GM21423 (cell line): ENCODE results near the gene SOS1.

Experiments used
- ATAC-seq: cut with Tn5 transposase; IDR thresholded peaks from one replicate; pipeline ENCODE4 v1.9.1; 2021; ENCODE audit warnings: mild to moderate bottlenecking, moderate library complexity; ENCODE audit not compliant: unreplicated experiment

Gene SOS1

DNA sequence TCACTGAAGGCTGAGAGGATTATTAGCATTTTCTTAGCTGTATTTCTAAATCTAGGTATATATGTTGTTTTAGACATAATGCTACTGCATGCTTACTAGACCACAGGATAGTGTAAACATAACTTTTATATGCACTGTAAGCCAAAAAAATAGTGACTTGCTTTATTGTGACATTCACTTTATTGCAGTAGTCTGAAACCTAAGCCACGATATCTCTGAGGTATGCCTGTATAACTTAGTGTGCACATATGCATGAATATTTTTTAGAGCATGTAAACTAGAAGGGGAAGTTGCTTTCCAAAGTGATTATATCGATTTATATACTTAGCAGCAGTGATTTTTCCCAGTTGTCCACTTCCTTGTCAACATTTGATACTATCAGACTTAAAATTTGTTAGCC lies 81.8 kb downstream of the SOS1 start:
- ATAC-seq, result no peak

DNA sequence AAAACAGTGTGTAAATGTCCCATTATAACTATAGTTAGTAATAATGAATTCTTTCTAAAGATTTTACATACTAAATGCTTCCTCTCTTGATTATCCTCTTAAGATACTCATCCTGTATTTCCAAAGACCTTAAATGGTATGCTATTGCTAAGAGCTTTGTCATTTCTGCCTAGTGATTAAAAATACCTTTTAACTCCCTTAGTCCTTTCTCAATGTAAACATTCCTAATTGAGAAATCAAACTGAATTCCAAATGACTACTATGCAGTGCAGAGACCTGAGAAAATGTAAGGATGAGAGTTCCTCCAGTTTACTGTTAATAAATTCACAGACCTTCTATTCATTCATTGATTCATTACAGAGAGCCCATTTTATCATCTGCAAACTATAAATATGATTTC lies 86.9 kb downstream of the SOS1 start:
- ATAC-seq, result no peak

DNA sequence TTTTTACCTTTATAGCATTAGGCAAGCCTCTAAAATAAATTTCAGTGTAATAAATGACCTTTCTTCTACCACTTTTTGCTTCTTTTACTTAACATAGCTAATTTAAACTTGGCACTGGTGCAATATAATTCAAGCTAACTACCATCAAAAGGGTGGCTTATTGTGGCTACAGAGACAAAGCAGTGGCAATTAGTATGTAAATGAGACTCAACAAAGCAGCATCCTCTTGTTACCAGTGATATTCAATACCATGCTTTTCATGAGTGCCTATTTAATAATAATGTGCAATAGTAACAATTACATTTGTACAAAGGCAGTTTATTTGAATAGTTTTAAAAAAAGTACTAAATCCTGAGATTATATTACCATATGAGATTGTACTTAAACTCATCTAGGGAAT lies 93.4 kb downstream of the SOS1 start:
- no peak for ATAC-seq

DNA sequence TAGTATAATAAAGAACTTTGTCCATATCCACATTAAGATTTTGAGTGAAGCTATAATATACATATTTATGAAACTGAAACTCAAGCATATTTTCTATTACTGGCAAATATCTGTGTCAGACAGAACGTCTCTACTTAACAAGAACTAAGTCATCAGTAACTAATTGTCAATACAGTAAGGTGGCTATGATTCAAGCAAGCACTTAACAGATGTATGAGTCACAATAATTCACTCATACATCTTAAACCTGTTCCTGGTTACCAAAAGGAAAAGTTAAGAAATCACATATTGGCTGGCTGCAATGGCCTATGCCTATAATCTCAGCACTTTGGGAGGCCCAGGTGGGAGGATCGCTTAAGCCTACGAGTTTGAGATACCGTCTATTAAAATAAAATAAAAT lies 96.0 kb downstream of the SOS1 start:
- ATAC-seq, result no peak

DNA sequence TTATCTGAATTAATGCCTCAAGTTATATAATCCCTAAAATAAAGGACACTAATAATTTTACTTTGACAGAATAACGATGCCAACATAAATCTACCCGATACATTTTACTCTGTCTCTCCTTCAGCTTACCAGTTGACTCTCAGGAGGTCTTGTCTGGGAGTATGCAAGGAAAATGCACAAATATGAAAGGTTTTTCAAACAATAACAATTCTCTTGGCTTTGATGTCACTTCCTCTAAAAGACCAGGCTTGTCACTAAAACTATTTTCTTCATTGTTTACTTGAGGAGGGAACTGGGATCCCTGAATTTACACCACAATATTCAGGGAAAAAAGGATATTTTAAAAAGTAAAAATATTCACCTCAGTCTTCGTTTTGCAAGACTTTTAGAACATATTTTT lies 97.2 kb downstream of the SOS1 start:
- no peak for ATAC-seq

DNA sequence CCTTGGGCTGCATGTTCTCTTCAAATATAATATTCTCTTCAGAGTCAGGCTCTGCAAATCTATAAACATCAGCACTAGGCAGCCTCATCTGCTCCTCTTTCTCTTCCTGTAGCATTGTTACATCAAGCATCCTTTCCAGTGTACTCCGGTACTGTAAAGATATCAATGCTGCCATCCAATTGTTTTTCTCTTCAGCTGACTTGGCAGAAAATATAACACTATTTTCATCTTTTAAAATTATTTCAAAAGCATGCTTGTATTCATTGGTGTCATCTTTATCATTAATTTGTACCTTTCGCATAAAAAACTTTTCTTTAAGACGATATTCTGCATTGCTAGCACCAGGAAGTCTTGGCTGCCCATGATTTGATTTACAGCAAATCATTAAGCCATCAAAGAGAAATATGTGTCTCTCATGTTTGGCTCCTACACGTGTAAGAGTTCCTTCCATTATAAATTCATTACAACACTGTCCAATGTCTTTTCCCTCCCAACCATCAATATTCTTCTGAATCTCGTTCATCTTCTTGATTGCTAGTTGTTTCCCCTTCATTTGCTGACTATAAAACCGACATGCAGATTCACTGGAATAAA lies 98.1 kb downstream of the SOS1 start:
- ATAC-seq, result no peak

DNA sequence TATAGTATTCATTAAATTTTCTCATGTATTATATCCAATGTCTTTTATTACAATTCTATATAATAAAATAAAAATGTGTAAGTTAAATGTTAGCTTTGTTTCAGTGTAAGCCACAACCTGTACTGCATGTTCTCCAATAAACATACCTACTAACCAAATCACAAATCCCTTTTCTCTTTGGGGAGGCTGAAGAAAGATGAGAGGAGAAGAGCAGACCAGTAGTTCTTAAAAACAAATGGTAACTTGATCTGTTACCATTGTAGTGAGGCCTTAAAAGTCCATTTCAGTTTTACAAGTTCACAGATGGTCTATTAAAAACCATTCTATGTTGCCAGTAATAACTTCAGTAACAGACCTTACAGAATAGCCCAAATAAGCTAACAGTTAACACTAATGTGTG lies 100.5 kb downstream of the SOS1 start:
- ATAC-seq, result no peak

DNA sequence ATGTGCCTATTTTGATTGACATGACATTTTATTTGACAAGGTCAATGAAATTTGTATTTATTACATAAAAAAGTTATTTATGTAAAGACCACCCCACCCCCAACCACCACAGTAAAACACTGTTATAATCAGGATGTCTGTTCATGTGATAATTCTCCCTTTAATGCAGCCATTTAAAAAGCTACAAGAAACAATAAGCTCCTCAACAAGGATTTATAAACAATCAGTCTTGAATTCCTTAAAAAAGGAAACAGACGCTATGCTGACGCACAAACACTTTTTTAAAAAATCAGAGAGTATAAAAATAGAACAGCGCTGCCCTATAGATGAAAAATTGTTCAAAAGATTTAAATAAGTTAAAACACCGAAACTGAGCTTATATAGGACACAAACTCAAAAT lies 102.2 kb downstream of the SOS1 start:
- no peak for ATAC-seq

DNA sequence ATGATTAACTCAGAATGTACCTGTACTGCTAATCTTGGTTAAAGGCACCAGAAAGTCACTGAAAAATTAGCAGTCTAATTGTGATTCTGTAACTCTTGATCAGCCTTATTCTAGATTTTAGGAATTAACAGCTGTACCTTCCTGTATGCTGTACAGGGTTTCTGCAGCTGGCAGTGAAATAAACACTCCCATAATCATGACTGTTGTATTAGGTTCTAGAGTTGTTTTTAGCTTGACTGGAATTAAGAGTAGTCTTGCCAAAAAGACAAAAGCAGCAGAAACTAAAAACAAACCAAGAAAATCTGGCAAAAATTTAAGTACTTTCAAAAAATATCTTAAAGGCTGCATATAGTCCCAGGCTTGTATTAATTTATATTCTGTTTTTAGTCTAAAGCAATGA lies 103.5 kb downstream of the SOS1 start:
- no peak for ATAC-seq

DNA sequence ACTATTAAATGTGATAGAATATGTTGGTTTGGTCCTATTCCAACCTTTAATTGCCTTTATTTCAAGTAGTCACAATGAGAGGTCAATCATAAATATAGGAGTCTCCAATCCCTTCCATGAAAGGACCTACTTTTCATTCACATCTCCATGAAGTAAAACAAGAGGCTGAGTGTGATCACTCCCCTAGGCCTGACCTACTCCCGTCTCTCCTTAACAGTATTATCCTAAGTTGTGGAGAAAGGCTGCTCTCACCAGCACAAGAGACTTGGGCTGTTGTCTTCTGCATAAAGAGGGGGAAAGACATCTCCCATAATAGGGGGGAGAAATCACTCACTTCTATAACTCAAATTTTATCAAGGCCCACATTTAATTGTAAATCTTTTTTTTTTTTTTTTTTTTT lies 105.4 kb downstream of the SOS1 start:
- ATAC-seq, result no peak

DNA sequence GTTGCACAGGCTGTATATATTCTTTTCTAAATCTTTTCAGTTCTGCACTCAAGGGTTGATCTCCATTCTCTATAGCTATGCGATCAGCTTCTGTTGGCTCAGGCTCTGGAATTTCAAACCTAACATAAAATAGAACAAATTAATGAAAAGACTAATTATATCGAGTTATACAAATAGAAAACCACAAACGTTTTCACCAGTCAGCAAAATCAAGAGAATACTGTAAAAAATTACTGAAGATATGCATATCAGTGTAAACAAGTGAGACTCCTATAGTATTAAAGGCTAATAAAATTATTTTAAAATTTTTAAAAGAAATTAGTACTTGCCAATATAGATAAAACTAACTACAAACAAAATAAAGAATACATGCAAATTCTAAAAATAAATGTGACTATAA lies 107.0 kb downstream of the SOS1 start:
- ATAC-seq, result no peak

DNA sequence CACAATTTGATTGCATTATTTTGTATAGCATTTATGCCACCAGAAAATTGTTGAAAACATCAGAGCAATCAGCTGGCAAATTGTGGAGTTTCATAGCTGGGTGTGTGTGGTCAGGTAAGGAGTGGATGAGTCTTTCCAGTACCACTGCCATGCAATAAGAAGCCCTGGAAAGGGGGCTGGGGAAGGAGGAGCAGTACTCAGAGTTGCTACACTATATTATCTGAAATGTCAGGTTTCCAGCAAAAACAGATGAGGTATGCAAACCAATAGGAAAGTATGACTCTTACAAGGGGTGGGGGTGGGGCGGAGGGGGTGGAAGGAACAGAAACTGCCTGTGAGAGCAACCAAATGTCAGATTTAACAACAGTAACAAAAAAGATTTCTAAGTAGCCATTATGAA lies 112.2 kb downstream of the SOS1 start:
- no peak for ATAC-seq

DNA sequence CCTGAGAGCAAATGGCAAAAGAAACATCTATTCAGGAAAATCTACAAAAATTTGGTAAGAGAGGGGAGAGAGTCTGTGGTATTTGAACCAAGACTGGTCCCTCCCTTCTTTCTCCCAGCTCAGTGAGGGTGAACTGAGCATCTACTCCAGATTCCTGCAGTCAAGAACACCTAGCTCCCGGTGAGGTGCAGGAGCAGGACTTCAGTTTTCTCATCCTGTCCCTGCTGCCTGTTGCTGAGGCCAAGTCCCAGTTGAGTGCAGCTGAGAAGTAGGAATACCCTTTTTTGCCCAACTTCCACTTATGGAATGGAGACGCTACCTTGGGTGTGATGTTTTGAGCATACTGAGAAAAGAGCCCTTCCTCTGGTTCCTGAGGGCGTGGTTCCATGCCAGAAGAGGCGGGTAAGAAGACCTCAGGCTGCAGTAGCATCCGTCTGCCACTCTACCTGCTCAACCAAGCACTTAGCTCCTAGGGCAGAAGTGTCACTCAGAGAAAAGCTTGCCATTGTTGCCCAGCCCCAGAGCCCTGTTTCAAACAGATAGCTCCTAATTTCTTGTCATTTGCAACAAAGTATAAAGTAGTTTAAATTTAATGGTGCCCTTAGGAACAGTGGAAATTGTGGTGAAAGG lies 112.9 kb downstream of the SOS1 start:
- ATAC-seq, result no peak

DNA sequence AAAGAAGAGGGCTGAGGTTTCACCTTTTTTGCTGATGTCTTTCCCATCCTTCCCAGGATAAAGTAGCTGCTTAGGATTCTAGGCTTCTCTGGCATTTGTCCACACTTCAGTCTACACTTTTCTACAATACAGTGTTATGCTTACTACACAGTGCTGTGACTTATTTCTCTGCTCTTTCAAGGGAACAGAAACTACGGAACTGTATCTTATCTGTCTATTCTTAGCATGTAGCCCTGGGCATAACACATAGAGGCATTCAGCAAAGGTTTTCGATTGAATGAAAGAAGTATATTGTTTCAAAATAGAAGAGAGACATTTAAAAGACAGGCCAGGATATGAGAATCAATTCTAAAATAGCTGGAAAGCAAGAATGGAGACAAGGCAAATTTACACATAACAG lies 120.3 kb downstream of the SOS1 start:
- no peak for ATAC-seq

DNA sequence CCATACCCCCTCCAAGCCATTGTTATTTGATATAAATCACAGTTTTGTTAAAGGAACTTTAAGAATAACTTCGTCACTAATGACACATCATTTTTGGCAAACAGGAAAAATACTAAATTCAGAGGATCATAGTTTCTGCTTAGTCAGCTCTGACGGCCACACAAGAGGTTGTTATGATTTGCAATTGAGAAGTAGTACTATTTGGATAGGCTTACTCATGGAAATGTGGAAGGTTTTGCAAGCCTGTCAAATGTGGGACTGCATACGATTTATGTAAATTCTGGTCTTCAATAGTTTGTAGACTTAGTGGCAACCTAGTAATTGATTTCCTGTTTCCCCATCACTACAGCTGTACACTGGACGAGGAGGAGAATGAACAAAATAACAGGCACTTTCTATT lies 123.1 kb downstream of the SOS1 start:
- ATAC-seq, result no peak

DNA sequence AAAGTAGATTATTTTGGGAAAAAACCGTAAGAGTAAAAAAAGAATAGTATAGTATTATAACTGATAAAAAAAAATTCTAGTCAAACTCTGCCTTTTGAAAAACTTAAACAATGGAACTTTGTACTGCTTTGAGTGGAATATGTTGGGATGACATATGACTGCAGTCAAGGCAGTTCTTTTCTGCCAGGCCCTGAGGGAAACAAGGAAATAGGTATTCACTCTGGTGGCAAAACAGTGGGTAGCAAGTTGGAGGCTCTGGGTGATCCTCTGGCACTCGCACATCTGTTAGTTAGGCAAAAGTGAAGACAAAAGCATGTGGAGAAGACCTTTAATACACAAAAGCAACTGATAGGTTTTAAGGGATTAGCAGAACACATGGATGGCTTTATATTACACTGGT lies 129.0 kb downstream of the SOS1 start:
- no peak for ATAC-seq

DNA sequence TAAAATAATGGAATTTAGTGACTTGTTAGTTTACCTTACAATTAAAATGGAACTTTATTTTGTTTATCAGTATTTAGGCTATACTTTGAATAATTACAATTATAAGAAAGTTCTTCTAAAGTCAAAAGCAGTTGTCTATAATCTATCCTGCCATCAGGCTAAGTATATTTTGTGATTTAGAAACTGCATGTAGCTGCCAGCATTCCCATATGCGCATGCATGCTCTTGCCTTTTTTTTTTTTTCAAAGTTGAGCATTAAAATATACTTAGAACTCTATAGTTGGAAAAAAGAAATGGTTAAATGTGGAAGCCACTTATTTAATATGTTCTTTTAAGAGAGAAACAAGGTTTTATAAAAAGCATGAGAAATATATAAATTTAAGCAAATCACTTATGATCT lies 132.1 kb downstream of the SOS1 start:
- no peak for ATAC-seq

DNA sequence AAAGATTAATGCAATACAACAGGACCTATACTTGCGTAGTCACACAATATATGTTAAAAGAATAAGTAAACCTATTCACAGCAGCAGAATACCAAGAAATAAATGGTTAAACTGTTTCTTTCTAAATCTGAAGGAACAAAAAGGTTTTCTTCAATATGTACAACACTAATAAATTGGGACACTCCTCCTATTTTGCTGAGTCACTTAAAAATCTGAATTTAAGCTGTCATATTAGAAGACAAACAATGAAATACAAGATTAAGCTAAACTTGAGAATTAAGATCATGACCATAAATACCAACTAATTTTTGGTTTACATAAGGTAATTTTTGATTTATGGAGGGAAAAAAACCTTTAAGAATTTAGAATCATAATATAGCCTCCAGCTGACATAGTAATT lies 138.4 kb downstream of the SOS1 start:
- no peak for ATAC-seq

DNA sequence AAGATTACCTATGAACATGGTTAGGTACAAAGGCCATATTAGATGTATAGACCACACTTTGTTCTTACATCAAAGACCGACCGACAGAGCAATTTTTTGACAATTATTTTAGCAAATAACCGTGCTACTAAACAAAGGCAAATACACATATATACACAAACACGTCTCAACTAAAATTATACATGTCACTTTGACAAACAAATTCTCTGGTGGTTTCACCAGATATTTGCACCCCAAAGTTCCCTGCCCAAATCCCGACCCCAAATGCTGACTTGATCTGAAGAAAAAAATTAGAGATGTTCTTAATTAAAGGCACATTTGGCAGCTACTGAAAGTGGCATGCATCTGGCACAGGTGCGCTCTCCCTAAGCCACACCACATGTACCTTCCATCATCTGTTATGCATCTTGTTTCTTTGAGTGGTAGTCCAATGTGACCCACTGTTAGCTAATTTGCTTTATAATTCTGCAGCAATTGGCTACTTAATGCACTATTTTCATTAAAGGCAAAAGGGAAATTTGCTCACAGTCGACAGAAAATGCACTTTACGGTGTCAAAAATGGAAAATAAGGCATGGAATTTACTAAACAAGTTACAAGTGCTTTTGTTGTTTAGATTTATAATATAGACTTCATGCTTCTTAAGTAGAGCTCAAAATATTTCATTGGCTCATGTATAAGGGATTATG lies 139.0 kb downstream of the SOS1 start:
- no peak for ATAC-seq

DNA sequence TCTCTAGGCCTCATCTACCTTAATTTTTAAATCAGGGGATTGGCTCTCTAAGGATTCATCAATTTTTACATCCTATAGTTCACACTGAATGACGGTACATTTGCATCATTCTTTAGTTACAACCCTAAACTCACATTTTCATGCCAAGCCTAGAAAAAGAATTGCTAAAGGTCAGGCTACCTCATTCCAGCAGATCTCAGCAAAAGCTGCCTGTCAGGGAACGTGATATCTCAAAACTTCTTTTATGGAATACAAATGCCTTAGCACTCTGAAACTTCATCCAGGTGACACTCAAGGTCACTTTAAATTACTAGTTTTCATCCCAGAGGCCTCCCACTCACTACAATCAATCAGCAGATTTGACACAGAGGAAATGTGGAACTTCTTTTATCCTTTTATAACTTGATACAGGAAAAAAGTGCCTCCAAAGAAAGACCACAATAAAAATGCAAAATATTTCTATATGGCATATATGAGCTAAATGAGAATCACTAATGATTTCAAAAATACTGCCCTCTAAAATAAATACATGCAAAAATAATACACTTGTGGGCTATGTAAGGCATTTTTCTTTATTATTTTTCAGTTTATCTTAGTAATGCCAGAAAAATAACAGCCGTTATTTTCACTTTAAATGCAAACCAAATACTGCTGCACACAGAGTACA lies 139.7 kb downstream of the SOS1 start:
- ATAC-seq, result no peak

DNA sequence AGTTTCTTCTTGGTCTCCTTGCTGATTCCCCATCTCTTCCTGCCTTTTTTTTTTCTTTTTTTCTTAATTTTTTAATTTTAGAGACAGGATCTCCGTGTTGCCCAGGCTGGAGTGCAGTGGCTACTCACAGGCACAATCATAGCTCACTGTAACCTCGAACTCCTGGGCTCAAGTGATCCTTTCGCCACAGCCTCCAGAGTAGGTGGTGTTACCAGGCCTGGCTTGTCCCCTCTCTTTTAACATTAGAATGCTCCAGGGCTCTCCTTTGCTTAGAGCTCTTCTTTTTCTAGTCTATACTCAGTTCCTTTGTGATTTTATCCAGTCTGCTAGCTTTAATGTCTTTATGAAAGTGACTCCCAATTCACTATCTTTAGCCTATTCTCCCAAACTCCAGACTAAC lies 141.9 kb downstream of the SOS1 start:
- no peak for ATAC-seq

DNA sequence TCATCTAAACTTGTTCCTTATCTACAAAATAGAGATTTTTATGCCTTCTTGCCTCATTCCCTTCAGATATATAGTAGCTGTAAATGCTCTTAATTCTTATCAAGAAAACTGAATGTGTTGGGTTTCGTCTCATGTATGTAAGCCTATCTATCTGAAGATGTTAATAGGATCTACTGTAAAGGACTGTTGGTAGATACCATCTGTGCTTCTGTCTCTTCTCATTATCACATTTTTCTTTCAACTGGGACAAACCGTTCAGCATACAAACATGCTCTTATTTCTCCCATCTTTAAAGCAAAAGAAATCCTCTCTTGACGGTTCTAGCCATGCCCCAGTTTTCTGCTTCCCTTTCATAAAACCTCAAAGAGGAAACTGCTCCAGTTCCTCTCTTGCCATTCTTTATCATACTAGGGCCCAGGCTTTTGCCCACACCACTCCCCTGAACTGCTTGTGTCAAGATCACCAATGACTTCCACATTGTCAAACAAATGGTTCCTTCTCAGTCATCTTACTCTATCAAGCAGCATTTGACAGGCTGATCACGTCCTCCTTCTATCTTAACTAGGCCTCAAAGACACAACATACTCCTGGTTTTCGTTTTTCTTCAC lies 142.5 kb downstream of the SOS1 start:
- no peak for ATAC-seq
